HL-60 (cell line): ENCODE data around the gene CHPF2.

Experiments
- DNase-seq, 2 experiments: peaks; one replicate each; pipeline ENCODE4 v3.0.0-alpha.2; 2010 to 2020; ENCODE audit warnings: low read depth in 1 of 2, low spot score in 1 of 2
- H3K27ac ChIP-seq: fragments of 250-450 bp; sonication (Bioruptor Pico); replicated peaks from 2 replicates; pipeline ENCODE4 v1.5.1; 2020; ENCODE audit warnings: mild to moderate bottlenecking, moderate library complexity
- H3K27me3 ChIP-seq: fragments of 250-450 bp; sonication (Bioruptor Pico); 2 replicates; pipeline ENCODE4 v1.5.1; 2021; ENCODE audit warnings: mild to moderate bottlenecking, moderate library complexity; ENCODE audit not compliant: insufficient read depth, poor library complexity, severe bottlenecking
- H3K4me3 ChIP-seq: replicated peaks from 2 replicates; pipeline ENCODE4 v1.5.1; 2011; ENCODE audit warnings: mild to moderate bottlenecking, control low read depth, low read length; ENCODE audit not compliant: insufficient read depth
- GABPA ChIP-seq: IDR thresholded peaks from 2 replicates; pipeline ENCODE4 v1.6.1; 2012; ENCODE audit warnings: low read depth
- POLR2AphosphoS5 ChIP-seq: IDR thresholded peaks from 2 replicates; pipeline ENCODE4 v1.6.1; 2012; ENCODE audit warnings: low read depth
- SPI1 ChIP-seq: IDR thresholded peaks from 2 replicates; pipeline ENCODE4 v1.6.1; 2012; ENCODE audit warnings: low read depth, mild to moderate bottlenecking, borderline replicate concordance
- TF ChIP-seq, protein P1 (sequence below): IDR thresholded peaks from one replicate; pipeline ENCODE4 v1.5.1; 2011; ENCODE audit warnings: low read length, control low read depth, inconsistent platforms; ENCODE audit not compliant: insufficient read depth
- TF ChIP-seq, protein P2 (sequence below): IDR thresholded peaks from 2 replicates; pipeline ENCODE4 v1.6.1; 2012; ENCODE audit warnings: low read depth; ENCODE audit not compliant: insufficient replicate concordance

CHPF2 gene

DNA sequence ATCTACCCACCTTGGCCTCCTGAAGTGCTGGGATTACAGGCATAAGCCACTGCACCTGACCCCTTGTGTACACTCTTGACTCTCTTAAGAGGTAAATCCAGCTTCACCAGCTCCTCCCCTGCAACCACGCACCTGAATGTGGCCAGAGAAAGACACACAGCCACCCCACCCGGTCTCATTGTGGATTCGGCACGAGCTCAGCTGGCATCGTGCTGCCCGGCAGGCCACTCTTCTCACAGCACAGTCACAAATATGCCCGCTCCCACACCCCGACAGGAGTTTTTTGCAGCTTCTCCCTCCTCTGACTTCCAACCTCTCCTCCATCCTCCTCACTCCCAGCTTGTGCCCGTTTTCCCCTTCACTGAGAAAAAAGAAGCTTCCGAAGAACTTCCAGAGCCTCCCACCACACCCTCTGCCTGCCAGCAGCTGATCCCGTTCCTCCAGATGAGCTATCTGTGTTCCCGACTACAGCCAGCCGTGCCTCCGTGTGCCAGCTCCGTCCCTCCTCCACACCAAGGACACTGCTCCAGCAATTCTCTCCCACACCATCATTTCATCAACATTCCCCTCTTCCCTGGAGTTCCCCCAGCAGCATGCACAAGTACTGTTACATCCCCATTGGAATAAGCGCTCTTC, 24.2 kb downstream of the CHPF2 start:
- Histone ChIP-seq H3K27ac (no peak overlapping the region), H3K27me3 (peaks cover 17% of the 10 kb centered on the region), H3K4me3 (no peak overlapping the region)
- TF ChIP-seq GABPA (no peak), SPI1 (no peak), POLR2AphosphoS5 (no peak)
- TF ChIP-seq, protein P1, sequence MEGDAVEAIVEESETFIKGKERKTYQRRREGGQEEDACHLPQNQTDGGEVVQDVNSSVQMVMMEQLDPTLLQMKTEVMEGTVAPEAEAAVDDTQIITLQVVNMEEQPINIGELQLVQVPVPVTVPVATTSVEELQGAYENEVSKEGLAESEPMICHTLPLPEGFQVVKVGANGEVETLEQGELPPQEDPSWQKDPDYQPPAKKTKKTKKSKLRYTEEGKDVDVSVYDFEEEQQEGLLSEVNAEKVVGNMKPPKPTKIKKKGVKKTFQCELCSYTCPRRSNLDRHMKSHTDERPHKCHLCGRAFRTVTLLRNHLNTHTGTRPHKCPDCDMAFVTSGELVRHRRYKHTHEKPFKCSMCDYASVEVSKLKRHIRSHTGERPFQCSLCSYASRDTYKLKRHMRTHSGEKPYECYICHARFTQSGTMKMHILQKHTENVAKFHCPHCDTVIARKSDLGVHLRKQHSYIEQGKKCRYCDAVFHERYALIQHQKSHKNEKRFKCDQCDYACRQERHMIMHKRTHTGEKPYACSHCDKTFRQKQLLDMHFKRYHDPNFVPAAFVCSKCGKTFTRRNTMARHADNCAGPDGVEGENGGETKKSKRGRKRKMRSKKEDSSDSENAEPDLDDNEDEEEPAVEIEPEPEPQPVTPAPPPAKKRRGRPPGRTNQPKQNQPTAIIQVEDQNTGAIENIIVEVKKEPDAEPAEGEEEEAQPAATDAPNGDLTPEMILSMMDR = no peak
- TF ChIP-seq, protein P2, sequence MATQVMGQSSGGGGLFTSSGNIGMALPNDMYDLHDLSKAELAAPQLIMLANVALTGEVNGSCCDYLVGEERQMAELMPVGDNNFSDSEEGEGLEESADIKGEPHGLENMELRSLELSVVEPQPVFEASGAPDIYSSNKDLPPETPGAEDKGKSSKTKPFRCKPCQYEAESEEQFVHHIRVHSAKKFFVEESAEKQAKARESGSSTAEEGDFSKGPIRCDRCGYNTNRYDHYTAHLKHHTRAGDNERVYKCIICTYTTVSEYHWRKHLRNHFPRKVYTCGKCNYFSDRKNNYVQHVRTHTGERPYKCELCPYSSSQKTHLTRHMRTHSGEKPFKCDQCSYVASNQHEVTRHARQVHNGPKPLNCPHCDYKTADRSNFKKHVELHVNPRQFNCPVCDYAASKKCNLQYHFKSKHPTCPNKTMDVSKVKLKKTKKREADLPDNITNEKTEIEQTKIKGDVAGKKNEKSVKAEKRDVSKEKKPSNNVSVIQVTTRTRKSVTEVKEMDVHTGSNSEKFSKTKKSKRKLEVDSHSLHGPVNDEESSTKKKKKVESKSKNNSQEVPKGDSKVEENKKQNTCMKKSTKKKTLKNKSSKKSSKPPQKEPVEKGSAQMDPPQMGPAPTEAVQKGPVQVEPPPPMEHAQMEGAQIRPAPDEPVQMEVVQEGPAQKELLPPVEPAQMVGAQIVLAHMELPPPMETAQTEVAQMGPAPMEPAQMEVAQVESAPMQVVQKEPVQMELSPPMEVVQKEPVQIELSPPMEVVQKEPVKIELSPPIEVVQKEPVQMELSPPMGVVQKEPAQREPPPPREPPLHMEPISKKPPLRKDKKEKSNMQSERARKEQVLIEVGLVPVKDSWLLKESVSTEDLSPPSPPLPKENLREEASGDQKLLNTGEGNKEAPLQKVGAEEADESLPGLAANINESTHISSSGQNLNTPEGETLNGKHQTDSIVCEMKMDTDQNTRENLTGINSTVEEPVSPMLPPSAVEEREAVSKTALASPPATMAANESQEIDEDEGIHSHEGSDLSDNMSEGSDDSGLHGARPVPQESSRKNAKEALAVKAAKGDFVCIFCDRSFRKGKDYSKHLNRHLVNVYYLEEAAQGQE = no peak
- DNase-seq = no peak

DNA sequence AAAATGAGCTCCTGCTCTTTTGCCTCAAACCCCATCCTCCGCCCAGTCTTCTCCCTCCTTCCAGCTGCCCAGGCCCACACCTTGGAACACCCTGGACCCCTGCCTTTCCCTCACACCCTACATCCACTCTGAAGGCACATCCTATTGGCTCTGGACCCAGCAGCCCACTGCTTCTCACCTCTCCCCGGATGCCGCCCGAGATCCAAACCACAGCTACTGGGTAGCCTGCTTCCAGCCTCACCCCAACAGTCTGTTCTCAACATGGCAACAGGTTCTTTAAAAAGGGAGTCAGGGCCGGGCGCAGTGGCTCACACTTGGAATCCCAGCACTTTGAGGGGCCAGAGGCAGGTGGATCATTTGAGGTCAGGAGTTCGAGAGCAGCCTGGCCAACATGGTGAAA, 25.7 kb downstream of the CHPF2 start:
- no peak overlapping the region for H3K27ac ChIP-seq
- no peak overlapping the region for H3K4me3 ChIP-seq
- TF ChIP-seq, protein P1 = no peak
- TF ChIP-seq GABPA = no peak
- TF ChIP-seq, protein P2 = no peak
- TF ChIP-seq POLR2AphosphoS5 = no peak
- no peak for TF ChIP-seq SPI1
- peaks cover 5% of the 10 kb centered on the region for H3K27me3 ChIP-seq
- DNase-seq = no peak

DNA sequence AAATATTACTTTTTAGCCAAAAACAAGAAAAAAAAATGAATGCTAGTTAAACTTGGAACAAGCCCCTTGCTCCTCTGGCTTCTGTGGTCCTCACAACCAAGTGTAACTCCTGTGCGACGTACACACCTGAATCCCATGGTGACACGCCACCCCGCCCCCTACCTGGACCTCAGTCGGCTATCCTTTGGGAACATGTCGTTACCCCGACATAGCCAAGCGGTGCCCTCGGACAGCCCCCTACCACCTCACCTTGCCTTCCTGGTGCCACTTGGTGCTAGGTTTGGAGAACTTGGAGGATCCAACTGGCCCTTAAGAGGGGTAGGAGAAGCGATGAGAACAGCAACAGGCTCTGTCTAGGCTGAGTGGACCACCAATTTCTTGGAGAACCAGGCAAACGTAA, 28.2 kb downstream of the CHPF2 start:
- DNase-seq = no peak
- Histone ChIP-seq H3K27ac (no peak overlapping the region), H3K4me3 (no peak overlapping the region), H3K27me3 (no peaks in the 10 kb centered on the region)
- TF ChIP-seq GABPA (no peak), POLR2AphosphoS5 (no peak), SPI1 (no peak)
- TF ChIP-seq, protein P2 = no peak
